SK-N-SH (cell line): ENCODE measurements around the gene BBX. TPM values are rescaled to one million over a fixed set of nuclear protein-coding genes. Genes with fewer than 3 reads are reported as not detected.

Experiments
- CTCF ChIA-PET: fragments of 300-600, 350-600 bp; formaldehyde crosslinking; extraction: SDS; loops from one replicate; lab custom pipeline; 2021; lab: Yijun Ruan, JAX
- POLR2A ChIA-PET: fragments of 350-600 bp; sonication (Branson Sonifier 250); formaldehyde crosslinking; extraction: SDS; loops from one replicate; lab custom pipeline; 2020; ENCODE audit warnings: antibody characterized with exemption, inconsistent platforms; lab: Yijun Ruan, JAX
- DNase-seq: peaks from one replicate; pipeline ENCODE4 v3.0.0; 2012
- H2AFZ ChIP-seq: fragments of 200-600 bp; sonication (generic); 2 replicates; pipeline ENCODE4 v1.8.1; 2016; ENCODE audit warnings: antibody characterized with exemption, mild to moderate bottlenecking, low read depth
- H3F3A ChIP-seq: fragments of 200-600 bp; sonication (generic); replicated peaks from 2 replicates; pipeline ENCODE3; 2016; ENCODE audit warnings: antibody characterized with exemption, mild to moderate bottlenecking; ENCODE audit not compliant: insufficient read depth
- H3K27ac ChIP-seq, 2 experiments: fragments of 200-500 bp in 1 of 2; fragments of 200-600 bp in 1 of 2; sonication (Bioruptor generic) in 1 of 2; sonication (generic), shearing (Covaris generic) in 1 of 2; 2 replicates each; pipeline versions ENCODE4 v1.5.1 to v1.6.1; 2014 to 2016; ENCODE audit warnings: low read depth in 2 of 2, inconsistent platforms in 1 of 2, low read length in 1 of 2, mild to moderate bottlenecking in 1 of 2, mixed read lengths in 1 of 2
- H3K27me3 ChIP-seq: fragments of 200-600 bp; sonication (generic), shearing (Covaris generic); 2 replicates; pipeline ENCODE4 v1.6.1; 2016; ENCODE audit warnings: mixed run types; ENCODE audit not compliant: insufficient read depth
- H3K36me3 ChIP-seq, 2 experiments: fragments of 200-500 bp in 1 of 2; fragments of 200-600 bp in 1 of 2; sonication (Bioruptor generic) in 1 of 2; sonication (generic) in 1 of 2; replicated peaks in 1 of 2; 2 replicates each; pipeline versions ENCODE3 to v1.5.1; 2014 to 2016; ENCODE audit warnings: low read length in 1 of 2, mild to moderate bottlenecking in 1 of 2; ENCODE audit not compliant: insufficient read depth in 2 of 2, control insufficient read depth in 1 of 2
- H3K4me1 ChIP-seq, 2 experiments: fragments of 200-500 bp in 1 of 2; fragments of 200-600 bp in 1 of 2; sonication (Bioruptor generic) in 1 of 2; sonication (generic), shearing (Covaris generic) in 1 of 2; 2 replicates each; pipeline versions ENCODE4 v1.5.1 to v1.6.1; 2014 to 2016; ENCODE audit warnings: low read depth in 1 of 2, low read length in 1 of 2, mixed run types in 1 of 2; ENCODE audit not compliant: insufficient read depth in 2 of 2, control insufficient read depth in 1 of 2
- H3K4me2 ChIP-seq: fragments of 200-600 bp; sonication (generic), shearing (Covaris generic); 2 replicates; pipeline ENCODE4 v1.6.1; 2017; ENCODE audit warnings: mixed run types
- H3K4me3 ChIP-seq, 2 experiments: fragments of 200-500 bp in 1 of 2; fragments of 200-600 bp in 1 of 2; sonication (Bioruptor generic) in 1 of 2; sonication (generic), shearing (Covaris generic) in 1 of 2; 2 replicates each; pipeline versions ENCODE4 v1.5.1 to v1.8.1; 2014 to 2016; ENCODE audit warnings: low read depth in 2 of 2, inconsistent platforms in 1 of 2, low read length in 1 of 2, mild to moderate bottlenecking in 1 of 2, mixed read lengths in 1 of 2, moderate library complexity in 1 of 2
- H3K79me2 ChIP-seq: fragments of 200-600 bp; sonication (generic); 2 replicates; pipeline ENCODE4 v1.8.1; 2017; ENCODE audit warnings: mild to moderate bottlenecking; ENCODE audit not compliant: insufficient read depth
- H3K9ac ChIP-seq: fragments of 200-600 bp; sonication (generic); 2 replicates; pipeline ENCODE4 v1.6.1; 2017; ENCODE audit warnings: mixed run types
- H3K9me2 ChIP-seq: fragments of 200-600 bp; sonication (generic); 2 replicates; pipeline ENCODE4 v1.6.1; 2017; ENCODE audit warnings: mixed run types
- H3K9me3 ChIP-seq: fragments of 200-600 bp; sonication (generic); 2 replicates; pipeline ENCODE4 v1.6.1; 2017; ENCODE audit warnings: mixed run types, mild to moderate bottlenecking, moderate library complexity
- H4K20me1 ChIP-seq: fragments of 200-600 bp; sonication (generic); 2 replicates; pipeline ENCODE4 v1.6.1; 2017; ENCODE audit warnings: mild to moderate bottlenecking, mixed run types; ENCODE audit not compliant: insufficient read depth
- CHD2 ChIP-seq: fragments of 150-350 bp; IDR thresholded peaks from 2 replicates; pipeline ENCODE4 v1.6.1; 2018; ENCODE audit warnings: low read length; ENCODE audit not compliant: partially characterized antibody
- CTCF ChIP-seq: fragments of 200-600 bp; sonication (generic); IDR thresholded peaks from 2 replicates; pipeline ENCODE4 v1.6.1; 2017; ENCODE audit warnings: antibody characterized with exemption, mild to moderate bottlenecking, moderate library complexity
- EP300 ChIP-seq, 2 experiments: IDR thresholded peaks; 2 replicates each; pipeline versions ENCODE4 v1.4.0 to v1.6.1; 2012; ENCODE audit warnings: borderline replicate concordance in 1 of 2, low read depth in 1 of 2, low read length in 1 of 2
- JUND ChIP-seq: IDR thresholded peaks from 2 replicates; pipeline ENCODE4 v1.4.0; 2012
- MXI1 ChIP-seq: IDR thresholded peaks from 2 replicates; pipeline ENCODE4 v1.6.1; 2012; ENCODE audit warnings: mild to moderate bottlenecking, low read depth, low read length, improper control_type of control experiment
- POLR2AphosphoS5 ChIP-seq: IDR thresholded peaks from 2 replicates; pipeline ENCODE4 v1.6.1; 2012; ENCODE audit warnings: low read depth, low read length
- RXRA ChIP-seq: IDR thresholded peaks from 2 replicates; pipeline ENCODE4 v1.4.0; 2012; ENCODE audit warnings: low read depth, mild to moderate bottlenecking, borderline replicate concordance
- SMC3 ChIP-seq: IDR thresholded peaks from 2 replicates; pipeline ENCODE4 v1.6.1; 2012; ENCODE audit warnings: low read depth, low read length, improper control_type of control experiment
- TEAD4 ChIP-seq: IDR thresholded peaks from 2 replicates; pipeline ENCODE4 v1.4.0; 2012; ENCODE audit warnings: mild to moderate bottlenecking, borderline replicate concordance; ENCODE audit not compliant: insufficient read depth
- USF1 ChIP-seq: IDR thresholded peaks from 2 replicates; pipeline ENCODE4 v1.4.0; 2012; ENCODE audit warnings: low read depth, borderline replicate concordance
- WGBS: methylation state at CpG from one replicate; pipeline ENCODE4 v1.1.6; 2017; ENCODE audit warnings: low lambda C conversion rate; 5-methylcytosine and 5-hydroxymethylcytosine counted together
- polyA plus RNA-seq, 3 experiments: library from polyadenylated mRNA; depleted of rRNA; stranded (reverse); fragments of >200 nt; gene quantifications; 2 replicates each; pipeline ENCODE4 v1.2.3, GENCODE V29; 2012
- TF ChIP-seq, protein P1 (sequence below): fragments of 150-350 bp; IDR thresholded peaks from 2 replicates; pipeline ENCODE4 v1.6.1; 2017; ENCODE audit warnings: antibody characterized with exemption, low read length, low read depth, borderline replicate concordance
- TF ChIP-seq, protein P2 (sequence below): IDR thresholded peaks from 2 replicates; pipeline ENCODE4 v1.4.0; 2012; ENCODE audit warnings: low read depth, borderline replicate concordance
- TF ChIP-seq, protein P3 (sequence below): IDR thresholded peaks from 2 replicates; pipeline ENCODE4; 2012

Gene BBX
- polyA plus RNA-seq, 1 of the 3 experiments (the other 2 are of a cell fraction): 14.2 TPM

DNA sequence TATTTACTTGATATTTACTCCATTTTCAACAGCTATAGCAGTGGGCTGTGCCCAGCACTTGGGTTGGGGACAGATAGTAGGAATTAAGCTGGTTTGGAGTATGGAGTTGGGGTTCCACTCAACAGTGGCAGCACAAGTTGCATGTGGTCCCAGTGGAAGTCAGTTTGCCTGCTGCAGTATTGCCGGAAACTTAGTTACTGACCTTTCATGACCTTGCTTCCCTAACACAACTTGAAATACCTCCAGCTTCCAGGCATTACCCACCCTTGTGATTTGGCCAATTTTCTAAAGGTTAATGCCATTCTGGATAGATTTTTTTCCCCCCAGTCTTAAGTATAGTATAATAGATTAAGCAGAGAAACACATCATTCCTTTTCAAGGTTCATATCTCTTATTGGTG lies 68.0 kb downstream of the BBX start:
- Histone ChIP-seq H3K9me3 (no peaks in the 10 kb centered on the region), H3K27ac (no peak overlapping the region), H3K4me1 (no peaks in the 10 kb centered on the region; a peak in 1 of 4 replicates), H3K4me3 (no peak overlapping the region), H3F3A (no peaks in the 10 kb centered on the region), H3K9ac (no peak overlapping the region), H3K79me2 (no peaks in the 10 kb centered on the region), H2AFZ (no peak overlapping the region), H3K9me2 (no peaks in the 10 kb centered on the region), H3K27me3 (no peaks in the 10 kb centered on the region), H3K4me2 (no peak overlapping the region), H3K36me3 (no peaks in the 10 kb centered on the region), H4K20me1 (no peaks in the 10 kb centered on the region)
- TF ChIP-seq, protein P1, sequence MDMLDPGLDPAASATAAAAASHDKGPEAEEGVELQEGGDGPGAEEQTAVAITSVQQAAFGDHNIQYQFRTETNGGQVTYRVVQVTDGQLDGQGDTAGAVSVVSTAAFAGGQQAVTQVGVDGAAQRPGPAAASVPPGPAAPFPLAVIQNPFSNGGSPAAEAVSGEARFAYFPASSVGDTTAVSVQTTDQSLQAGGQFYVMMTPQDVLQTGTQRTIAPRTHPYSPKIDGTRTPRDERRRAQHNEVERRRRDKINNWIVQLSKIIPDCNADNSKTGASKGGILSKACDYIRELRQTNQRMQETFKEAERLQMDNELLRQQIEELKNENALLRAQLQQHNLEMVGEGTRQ: no peak
- TF ChIP-seq USF1: no peak
- TF ChIP-seq CHD2: no peak
- TF ChIP-seq, protein P2, sequence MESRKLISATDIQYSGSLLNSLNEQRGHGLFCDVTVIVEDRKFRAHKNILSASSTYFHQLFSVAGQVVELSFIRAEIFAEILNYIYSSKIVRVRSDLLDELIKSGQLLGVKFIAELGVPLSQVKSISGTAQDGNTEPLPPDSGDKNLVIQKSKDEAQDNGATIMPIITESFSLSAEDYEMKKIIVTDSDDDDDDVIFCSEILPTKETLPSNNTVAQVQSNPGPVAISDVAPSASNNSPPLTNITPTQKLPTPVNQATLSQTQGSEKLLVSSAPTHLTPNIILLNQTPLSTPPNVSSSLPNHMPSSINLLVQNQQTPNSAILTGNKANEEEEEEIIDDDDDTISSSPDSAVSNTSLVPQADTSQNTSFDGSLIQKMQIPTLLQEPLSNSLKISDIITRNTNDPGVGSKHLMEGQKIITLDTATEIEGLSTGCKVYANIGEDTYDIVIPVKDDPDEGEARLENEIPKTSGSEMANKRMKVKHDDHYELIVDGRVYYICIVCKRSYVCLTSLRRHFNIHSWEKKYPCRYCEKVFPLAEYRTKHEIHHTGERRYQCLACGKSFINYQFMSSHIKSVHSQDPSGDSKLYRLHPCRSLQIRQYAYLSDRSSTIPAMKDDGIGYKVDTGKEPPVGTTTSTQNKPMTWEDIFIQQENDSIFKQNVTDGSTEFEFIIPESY: no peak
- TF ChIP-seq CTCF: no peak
- TF ChIP-seq, protein P3, sequence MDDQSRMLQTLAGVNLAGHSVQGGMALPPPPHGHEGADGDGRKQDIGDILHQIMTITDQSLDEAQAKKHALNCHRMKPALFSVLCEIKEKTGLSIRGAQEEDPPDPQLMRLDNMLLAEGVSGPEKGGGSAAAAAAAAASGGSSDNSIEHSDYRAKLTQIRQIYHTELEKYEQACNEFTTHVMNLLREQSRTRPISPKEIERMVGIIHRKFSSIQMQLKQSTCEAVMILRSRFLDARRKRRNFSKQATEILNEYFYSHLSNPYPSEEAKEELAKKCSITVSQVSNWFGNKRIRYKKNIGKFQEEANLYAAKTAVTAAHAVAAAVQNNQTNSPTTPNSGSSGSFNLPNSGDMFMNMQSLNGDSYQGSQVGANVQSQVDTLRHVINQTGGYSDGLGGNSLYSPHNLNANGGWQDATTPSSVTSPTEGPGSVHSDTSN: no peak
- TF ChIP-seq TEAD4: no peak
- TF ChIP-seq SMC3: no peak
- TF ChIP-seq POLR2AphosphoS5: no peak
- no peak for TF ChIP-seq MXI1
- TF ChIP-seq RXRA: no peak
- TF ChIP-seq EP300 (IDR thresholded peaks at IDR 0.05; ENCODE audit: borderline replicate concordance in 1 of 2, low read depth in 1 of 2, low read length in 1 of 2): no peak
- TF ChIP-seq JUND: no peak
- CTCF ChIA-PET: interaction anchor here (0.7 to 2.0 kb wide), 4 partner anchors 13 to 170 kb away, joined by 3 to 7 read pairs (median 4); no protein-coding TSS in a partner anchor
- POLR2A ChIA-PET: no interaction called here
- no peak for DNase-seq
- WGBS: 80% methylated on average over 1 of the region's 1 CpG
